ENCODE measurements around the gene ZSCAN12.
A peak's percentile ranks its signal among the peaks of the same experiment; 100 is the strongest.
"Not testable (repeated sequence)": the region's sequence is repeated elsewhere in the genome, so short reads cannot be mapped to it uniquely, and the experiment has no call there.

The ZSCAN12 gene

DNA sequence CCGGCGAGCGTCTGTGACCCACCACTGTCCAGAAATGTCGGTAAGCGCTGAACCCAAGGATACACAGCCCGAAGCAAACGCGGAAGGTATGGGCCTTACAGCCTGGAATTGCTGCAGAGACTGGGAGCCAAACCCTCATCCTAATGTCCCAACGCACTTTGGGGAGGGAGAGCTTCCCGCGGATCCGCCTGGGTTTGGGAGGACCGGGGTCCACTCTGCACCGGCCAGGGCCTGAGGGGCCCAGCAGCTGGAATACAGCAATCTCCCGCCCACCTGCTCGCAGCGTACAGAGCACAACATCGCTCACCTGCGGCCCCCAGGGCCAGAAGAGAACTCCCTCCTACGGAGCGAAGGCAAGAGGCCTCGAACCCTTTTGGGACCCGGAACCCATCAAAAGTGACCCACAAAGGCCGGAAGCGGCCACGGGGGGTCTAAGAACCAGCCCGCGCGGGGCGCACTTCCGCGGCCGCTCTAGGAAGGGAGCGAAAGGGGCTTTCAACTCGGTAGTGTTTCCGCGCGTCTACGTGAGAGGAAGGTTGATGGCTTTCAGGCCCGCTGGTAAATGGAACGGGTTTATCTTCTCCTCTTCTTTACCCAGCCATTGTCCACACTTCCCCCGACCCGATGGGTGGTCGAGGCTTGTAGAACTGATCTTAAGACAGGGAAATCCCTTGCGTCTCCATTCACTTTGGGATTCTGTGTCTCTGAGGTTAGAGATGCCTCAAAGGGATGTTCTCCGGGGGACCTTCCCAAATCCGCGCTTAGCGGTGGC, at the start of gene ZSCAN12:
Gene ZSCAN12 (minus strand): TSS at position 398 of the 772 bp plus-strand sequence. CDS start 1,342 bp downstream, outside the sequence.
- peak; percentile 88 for DNase-seq

DNA sequence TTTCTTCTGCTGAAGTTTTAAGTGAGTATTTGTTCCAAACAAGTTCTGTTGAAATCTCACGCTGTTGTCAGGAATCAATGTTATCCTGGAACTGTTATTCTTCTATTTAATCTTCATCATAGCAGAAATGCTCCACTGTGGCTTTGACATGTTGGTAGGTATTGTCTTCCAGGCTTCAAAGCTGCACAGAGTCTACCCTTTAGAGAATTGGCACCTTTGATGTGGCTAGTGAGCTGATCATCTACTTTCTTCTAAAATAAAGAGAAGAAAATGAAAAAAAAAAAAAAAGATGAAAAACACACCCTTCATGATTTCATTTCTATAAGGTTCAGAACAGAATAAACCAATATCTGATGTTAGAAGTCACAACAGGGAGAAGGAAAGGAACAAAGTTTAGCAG, 49.5 kb upstream of the ZSCAN12 start:
- peak; percentile 31 to 41 for DNase-seq

DNA sequence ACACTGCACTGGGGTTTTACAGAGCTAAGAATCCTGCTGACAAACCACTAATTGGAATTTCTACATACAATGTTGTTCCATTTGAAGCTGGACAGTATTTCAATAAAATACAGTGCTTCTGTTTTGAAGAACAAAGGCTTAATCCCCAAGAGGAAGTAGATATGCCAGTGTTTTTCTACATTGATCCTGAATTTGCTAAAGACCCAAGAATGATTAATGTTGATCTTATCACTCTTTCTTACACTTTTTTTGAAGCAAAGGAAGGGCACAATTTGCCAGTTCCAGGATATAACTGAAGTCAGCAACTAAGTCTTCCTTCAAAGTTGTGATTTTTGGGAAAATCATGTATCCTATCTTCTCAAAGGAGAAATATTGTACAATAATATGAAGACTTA, 48.0 kb upstream of the ZSCAN12 start:
- not testable (repeated sequence) for DNase-seq

DNA sequence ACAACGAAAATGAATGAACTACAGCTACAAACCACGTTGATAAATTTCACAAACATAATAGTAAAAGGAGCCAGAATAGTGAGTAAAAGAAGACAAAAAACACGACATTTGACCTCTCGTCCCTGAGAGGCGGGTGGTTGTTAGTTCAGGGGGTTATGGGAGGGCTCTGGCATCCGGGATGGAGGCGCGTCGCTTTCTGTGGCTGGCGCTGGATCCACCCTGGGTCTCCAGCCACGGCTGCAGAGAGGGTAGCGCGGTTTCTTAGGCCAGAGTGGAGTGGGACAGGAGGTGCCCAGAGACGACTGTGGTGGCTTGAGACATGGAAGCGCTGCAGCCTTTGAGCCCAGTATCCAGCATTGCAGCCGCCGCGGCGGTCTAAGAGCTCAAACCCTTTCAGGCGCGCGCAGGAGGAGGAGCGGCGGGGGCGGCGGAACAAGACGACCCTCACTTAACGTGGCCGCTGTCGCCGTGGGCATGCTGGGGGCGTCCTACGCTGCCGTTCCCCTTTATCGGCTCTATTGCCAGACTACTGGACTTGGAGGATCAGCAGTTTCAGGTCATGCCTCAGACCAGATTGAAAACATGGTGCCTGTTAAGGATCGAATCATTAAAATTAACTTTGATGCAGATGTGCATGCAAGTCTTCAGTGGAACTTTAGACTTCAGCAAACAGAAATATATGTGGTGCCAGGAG, 47.4 kb upstream of the ZSCAN12 start:
- no peak for DNase-seq

- DNase-seq: not testable (repeated sequence)
Measured at GRCh38 chr6:28444759-28445158, 45.2 kb upstream of the ZSCAN12 start.

GRCh38 chr6:28443112-28443773, 43.7 kb upstream of the ZSCAN12 start, which contains the start of gene ZSCAN23:
ZSCAN23 (minus strand) TSS chr6:28443491; CDS start chr6:28436266, 7,225 bp downstream.
- DNase-seq: peak; percentile 86 to 89

DNA sequence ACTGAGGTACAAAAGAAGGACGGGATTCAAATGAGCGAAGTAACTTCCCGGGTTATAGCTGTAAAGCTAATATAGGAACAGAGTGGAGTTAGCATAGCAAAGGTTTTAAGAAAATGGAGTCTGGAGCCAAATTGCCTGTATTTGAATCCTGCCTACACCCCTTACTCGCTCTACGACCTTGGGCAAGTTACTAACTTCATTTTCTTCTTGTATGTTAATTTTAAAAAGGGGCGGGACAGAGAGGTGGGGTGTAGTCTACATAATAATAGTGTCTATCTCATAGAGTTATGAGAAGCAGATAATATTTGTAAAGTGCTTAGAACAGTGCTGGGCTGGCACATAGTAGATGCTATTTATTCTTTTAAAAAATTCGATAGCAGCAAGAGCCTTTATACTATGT, 43.0 kb upstream of the ZSCAN12 start:
- no peak for DNase-seq

GRCh38 chr6:28436404-28436803, 36.9 kb upstream of the ZSCAN12 start:
- DNase-seq: no peak

DNA sequence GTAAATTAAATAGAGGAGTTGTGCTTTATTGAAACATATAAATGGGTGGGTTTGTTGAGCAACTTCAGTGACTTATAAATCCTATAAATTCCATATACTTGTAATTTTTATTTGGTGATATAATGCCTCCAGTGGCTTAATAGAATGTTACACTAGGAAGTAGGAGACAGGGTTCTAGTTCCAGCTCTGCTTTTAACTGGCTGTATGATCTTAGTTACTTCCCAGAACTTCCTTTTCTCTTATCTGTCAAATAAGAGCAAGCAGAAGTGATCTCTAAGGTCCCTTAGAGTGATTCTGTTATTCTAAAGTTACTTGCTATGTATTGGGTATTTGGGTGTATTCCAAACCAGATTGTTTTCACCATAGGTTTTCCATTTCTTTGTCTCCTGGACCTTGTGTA, 33.6 kb upstream of the ZSCAN12 start:
- DNase-seq: no peak

DNA sequence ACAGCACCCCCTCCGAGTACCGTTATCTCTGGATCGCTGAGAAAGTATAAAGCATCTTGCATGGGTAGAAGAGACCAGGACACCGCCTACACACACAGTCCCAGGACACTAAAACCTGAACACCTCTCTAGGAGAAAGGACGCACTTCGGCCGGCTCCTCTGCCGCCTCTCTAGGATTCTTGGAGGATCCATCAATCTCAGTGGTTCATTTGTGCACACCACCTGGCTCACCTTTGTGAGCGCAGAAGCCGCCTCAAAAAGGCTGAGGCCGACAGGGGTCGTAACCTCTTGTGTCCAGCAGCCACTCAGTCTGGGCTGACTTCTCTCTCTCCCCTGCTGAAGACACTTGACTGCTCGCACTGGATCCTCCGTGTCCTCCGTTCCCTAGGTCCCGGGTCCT, 30.2 kb upstream of the ZSCAN12 start:
- no peak for DNase-seq

DNA sequence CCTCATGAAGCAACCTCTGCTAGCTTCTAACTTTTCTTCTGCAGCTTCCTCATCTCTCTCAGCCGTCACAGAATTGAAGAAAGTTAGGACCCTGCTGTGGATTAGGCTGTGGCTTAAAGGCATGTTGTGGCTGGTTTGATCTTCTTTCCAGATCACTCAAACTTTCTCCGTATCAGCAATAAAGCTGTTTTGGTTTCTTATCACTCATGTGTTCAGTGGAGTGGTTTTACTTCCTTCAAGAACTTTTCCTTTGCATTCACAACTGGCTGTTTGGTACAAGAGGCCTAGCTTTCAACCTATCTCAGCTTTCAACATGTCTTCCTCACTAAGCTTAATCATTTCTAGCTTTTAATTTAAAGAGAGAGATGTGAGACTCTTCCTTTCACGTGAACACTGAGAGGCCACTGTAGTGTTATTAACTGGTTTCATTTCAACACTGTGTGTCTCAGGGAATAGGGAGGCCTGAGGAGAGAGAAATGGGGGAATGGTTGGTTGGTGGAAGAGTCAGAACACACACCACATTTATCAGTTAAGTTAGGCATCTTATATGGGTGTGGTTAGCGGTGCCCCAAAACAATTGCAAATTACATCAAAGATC, 26.5 kb upstream of the ZSCAN12 start:
- no peak for DNase-seq

- DNase-seq: no peak
Measured at GRCh38 chr6:28424163-28424562, 24.6 kb upstream of the ZSCAN12 start.

DNA sequence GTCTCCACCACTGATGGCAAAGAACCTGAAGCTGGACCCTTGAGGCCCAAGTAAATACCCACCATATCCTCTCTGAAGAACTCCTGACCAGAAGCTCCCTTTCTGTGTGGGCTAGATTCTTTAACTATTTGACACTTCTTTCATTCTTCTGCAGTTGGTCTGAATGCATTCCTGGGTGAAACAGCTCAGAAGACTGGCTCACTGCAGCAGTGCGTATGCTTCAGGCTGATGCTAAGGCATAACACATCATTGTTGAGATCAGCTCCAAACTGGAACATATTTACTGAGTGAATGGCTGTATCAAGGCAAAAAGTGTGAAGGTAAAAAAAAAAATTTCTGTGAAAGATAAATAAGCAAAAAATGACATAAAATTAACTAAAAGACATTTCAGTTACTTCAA, 24.0 kb upstream of the ZSCAN12 start:
- DNase-seq: no peak

DNA sequence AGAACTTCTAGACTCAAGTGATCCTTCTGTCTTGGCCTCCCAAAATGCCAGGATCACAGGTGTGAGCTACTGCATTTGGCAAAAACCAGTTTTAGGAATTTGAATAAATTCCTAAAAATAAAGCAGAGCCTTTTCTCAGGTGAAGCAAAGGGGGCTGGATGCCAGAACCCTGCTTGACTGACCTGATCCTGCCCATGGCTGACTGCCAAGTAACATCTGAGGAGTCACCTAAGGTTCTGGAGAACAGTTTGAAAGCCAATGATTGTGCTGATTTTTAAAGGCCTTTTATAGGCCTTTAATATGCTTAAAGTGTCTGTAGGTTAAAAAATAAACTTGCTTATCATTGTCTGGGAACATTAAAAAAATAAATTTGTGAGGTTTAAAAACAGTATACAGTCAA, 14.1 kb upstream of the ZSCAN12 start:
- no peak for DNase-seq

- DNase-seq: no peak
Measured at GRCh38 chr6:28410767-28411166, 11.2 kb upstream of the ZSCAN12 start.

- no peak for DNase-seq
Measured at GRCh38 chr6:28408076-28408802, 8.7 kb upstream of the ZSCAN12 start.

DNA sequence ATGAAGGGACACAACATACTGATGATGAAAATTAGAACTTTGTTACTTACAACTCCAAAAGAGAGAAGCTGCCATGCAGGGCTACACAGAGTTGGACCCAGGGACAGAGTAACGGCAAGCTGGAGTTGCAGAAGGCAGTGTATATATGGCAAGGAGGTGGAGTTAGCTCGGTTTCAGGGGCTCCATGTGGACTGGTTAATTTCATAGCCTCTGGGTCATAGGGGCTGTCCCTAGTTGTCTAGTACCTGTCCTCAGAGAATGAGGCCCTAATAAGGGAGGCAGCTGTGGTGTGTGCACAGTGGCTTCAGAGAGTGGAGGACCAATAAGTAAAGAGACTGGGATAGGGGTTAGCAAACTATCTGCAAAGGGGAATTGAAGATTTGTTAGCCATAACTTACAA, 7.9 kb upstream of the ZSCAN12 start:
- no peak for DNase-seq

- DNase-seq: not testable (repeated sequence)
Measured at GRCh38 chr6:28403923-28404322, 4.4 kb upstream of the ZSCAN12 start.

GRCh38 chr6:28402197-28402596, 2.6 kb upstream of the ZSCAN12 start:
- DNase-seq: no peak

DNA sequence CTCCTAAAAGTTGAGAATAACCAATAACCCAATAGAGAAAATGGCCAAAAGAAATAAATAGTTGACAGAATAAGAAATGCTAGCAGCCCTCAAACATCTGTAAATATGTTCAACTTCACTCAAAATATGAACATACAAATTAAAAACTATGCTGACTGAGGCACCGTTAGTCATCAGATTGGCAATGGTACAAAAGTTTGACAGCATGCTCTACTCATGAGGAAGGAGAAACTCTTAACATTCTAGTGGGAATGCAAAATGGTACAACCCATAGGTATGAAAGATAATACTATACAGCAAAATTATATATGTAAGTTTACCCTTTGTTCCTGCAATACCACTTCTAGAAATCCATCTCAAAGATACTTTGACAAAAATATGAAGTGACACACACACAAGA, 1.6 kb upstream of the ZSCAN12 start:
- no peak for DNase-seq

DNA sequence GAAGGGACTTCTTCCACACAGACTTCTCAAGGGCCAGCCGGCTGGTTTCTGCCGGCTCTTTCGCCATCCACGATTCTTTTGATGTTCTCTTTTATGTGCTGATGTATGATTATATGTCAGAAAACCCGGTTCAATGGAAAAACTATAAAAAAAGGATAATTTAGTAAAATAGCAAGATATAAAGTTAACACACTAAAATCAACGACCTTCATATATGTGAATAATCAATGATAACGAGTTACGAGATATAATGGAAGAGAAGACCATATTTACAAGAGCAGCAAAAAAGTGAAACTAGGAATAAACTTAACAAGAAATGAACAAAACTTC, 540 bp upstream of the ZSCAN12 start:
- DNase-seq: no peak

- DNase-seq: no peak
Measured at GRCh38 chr6:28395918-28396317, 3.6 kb downstream of the ZSCAN12 start.
